Right hindlimb (tissue), 1 donor: Measurements from ENCODE around the gene MACROD1.

Source experiments
- DNase-seq: peaks from one replicate; pipeline ENCODE4 v3.0.0-alpha.2; 2018

MACROD1 gene

DNA sequence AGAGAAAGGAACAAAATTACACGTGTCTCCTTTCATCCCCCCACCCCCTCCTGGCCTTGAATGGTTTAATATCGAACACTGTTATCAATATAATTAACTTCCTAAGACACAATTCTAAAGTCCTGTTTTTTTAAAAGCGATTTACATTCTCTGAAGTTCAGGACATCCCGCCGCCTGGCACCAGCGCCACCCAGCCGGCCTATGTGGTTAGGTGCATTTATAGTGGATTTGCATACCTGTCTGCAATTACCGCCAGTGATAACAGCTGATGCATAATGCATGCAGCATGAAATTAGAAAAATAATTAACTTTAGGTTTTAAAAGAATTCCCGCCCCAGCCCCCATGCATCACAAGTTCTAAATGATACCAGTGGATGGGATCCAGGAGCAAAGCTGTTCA lies 58.6 kb downstream of the MACROD1 start:
- DNase-seq = no peak

DNA sequence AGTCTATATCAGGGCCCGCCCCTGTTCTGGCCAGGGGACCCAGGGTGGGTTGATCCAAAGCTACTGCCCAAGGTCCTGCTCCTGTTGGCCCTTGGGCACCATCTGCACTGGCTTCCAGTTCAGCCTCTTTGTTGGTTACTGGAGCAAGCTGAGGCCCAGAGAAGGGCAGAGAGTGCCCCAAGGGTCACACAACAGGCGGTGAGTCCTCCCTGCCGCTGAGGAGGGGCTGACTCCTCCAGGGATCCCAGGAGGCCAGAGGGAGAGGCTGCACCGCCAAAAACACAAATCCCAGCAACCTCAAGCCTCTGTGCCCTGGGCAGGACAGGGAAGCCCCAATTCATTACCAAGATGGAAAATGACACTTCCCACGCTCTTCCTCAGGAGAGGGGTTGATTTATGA lies 61.3 kb downstream of the MACROD1 start:
- DNase-seq = no peak

DNA sequence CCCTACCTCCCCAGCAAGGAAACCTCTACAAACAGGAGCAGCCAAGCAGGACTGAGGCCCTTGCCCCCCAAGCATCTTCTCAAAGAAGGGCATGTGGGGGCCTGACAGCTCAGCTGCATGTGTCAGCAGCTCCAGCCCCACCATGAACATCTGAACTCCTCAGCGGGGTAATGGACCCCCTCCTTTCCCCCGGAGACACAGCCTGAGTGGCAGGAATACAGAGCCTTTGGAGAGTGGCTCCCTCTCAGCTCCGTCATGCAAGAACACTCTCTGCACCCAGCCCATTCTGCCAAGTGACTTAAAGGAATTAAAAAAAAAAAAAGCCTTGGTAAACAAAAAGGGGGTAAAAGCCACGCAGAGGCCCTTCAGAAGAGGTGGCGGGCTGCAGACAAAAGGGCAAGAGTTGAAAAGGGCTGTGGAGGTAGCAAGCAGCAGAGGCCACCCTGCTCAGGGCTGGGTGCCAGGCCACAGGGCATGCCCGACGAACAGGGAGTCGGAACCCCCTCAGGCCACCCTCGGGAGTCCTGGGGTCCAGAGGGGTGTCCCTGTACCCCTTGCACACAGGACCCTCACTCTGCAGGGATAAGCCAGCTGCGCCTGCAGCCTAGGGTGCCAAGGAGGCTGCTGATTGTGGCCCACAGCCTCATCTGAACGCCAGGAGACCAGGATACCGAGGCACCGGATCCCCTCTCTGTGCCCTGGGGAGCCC lies 62.5 kb downstream of the MACROD1 start:
- no peak for DNase-seq

DNA sequence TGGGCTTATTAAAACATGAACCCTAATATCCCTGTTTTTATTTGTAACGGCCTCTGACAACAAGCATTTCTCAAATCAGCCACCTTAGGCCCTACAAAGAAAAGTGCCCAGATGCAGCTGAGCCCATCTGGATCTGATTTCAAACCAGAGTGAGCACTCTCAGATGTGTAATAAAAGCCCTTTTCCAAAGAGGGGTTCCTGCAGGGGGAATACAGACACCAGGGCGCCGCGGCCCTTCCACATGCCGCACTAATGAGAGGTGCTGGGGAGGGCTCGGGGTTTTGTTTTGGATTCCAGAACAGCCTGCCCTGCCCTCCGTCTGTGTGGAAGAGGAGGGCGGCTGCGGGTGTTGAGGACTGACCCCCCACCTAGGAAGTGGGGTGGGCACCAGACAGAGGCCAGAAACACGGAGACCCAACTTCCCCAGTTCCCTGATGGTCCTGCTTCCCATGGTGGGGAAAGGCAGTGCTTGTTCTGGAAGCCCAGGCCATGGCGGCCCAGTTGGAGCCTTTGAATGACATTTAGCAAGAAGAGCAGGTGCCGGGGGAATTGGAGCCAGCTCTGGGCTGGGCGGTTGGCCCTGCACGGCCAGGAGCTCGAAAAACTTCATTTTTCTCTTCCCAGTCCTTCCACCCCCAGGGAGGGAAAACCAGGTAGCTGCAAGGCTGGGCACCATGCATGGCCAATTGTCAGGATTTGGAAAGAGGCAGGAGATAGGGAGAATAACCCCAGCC lies 63.7 kb downstream of the MACROD1 start:
- DNase-seq = no peak

DNA sequence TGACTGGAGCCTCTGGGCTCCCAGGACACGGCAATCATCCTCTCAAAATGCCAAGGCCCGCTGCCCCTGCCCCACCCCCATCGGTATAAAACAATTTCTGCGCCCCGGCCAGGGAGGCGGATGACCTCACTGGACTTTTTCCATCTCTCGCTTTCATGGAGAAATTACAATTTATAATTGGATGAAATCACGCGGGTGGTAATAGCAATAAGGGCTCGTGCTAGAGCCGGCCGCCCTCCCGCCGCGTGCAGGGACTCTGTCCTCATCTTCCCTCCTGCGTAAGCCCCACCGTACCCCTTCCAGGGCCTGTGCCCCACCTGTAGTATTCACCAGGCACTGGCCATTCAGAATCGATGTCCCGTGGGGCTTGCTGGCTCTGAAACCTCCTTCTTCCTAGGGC lies 64.5 kb downstream of the MACROD1 start:
- DNase-seq = no peak

DNA sequence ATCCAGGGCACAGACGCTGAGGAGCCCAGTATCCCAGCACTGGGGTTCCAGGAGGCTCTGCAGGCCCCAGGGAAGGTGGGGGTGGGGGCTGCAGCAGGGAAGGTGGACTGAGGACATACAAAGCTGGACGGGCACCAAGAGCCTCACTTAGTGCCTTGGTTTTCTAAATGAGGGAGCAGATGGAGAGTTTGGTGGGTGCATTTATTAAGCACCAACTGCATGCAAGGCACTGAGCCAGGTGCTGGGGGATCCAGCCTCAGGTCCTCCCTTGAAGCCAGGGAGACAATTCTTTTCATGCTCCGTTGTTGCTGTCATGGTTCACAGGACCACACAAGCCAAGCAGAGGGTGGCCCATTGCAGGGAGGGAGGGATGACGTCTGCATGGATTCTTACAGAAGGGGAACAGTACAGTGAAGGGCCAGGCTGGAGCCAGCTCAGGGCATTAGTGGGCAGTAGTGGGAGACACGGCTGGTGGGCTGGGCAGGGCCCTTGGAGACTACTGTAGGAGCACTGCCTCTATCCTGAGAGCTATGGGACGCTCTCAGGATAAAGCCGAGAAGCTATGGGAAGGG lies 65.0 kb downstream of the MACROD1 start:
- DNase-seq = no peak

DNA sequence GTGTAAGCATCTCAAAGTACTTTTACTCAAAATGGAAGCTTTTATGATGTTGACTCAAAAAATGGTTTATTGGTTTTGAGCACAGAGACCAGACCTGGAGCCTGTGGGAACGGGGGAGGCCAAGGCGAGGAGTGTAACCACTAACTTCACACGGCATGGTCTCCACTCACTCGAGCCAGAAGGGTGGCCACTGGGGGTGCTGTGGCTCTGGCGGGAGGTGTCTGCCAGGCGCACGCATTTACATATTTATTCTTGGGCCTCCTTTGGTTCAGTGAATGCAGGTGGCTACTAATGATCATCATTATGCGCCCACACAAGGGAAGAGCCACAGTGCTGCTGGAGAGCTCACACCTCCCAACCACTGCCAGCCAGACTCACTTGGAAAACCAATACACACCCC lies 65.6 kb downstream of the MACROD1 start:
- DNase-seq = no peak

DNA sequence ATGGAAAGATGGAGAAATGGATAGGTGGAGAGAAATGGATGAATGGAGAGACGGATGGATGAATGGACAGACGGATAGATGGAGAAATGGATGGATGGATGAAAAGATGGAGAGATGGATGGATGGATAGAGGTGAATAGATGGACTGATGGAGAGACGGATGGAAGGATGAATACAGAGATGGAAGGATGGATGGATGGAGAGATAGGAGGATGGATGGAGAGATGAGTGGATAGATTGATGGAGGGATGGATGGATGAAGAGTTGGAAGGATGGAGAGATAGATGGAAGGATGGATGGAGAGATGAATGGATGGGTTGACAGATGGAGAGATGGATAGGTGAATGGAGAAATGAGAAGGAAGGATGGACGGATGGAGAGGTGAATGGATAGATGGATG lies 66.5 kb downstream of the MACROD1 start:
- DNase-seq = no peak

DNA sequence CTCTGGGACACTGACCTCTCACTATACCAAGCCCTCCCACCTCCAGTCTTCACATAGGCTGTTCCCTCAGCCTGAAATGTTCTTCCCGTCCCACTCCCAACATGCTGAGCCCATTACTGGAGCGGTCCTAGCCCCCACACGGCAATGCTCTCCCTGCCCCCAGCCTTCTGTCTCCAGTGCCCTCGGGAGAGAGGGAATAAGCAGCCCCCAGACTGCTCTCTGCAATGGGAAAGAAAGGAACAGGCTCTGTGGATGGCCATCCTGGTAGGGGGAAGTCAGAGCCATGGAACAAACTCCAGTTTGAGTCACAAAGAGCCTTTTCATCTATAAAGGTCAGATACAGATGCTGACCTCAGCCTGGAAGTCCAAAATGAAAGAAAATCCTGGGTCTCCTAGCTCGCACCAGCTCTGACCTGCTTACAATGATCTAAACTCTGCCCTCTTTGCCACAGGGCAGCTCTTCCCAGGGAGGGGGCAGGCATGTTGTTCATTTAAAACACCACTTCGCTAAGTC lies 67.5 kb downstream of the MACROD1 start:
- no peak for DNase-seq

DNA sequence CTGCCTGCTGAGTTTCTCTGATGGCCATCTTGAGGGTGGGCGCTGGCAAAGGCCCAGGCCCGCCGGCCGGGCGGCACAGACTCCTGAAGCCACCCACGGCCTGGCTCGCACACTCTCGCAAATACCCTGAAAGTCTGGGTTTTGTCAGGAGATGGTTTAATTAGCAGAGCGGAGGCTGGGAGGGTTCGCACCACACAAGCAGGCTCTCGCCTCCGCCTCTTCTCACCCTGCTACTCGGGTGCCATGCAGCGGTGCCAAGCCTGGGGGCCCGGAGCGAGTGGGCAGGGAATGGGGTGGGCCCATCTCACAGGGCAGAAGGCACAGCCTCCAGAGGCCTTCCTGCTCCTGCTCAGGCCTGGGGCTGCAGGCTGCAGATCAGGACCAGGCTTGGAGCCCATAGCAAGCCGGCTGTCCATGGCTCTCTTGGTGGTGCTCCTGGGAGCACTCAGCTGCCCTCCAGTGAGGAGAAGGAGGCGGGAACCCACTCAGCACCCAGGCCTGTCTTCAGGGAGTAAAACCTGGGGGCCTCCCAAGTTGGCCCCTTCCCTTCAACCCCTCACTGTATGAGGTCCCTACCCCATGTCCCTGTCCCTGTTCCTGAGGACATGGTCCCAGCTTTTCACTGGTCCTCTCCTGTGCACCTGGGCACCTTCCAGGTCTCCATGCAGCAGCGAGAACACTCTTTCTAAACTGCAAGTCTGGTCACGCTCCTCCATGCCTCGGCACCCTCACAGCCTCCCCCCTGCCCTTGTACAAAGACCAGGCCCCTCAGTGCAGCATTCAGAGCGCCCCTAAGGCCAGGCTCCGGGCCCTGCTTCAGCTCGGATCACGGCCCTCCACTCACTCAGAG lies 68.2 kb downstream of the MACROD1 start:
- no peak for DNase-seq

DNA sequence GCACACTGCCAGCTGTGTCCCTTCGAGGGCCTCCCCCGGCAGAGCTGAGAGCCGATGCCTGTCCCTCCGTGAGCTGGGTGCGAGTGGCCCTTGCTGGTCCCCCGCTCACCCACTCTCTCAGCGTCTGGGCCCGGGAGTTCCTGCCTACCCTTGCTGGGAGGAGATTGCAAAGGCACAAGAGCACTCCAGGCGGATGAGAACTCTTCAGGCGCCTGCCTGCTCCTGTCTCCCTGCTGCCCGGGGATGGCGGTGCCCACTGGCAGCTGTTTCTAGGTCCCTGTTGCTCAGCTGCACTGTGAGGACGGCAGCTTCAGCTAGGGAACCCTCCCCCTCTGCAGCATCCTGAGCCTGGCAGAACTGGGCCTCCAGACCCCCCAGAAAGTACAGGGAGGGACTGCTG lies 69.1 kb downstream of the MACROD1 start:
- DNase-seq = no peak

DNA sequence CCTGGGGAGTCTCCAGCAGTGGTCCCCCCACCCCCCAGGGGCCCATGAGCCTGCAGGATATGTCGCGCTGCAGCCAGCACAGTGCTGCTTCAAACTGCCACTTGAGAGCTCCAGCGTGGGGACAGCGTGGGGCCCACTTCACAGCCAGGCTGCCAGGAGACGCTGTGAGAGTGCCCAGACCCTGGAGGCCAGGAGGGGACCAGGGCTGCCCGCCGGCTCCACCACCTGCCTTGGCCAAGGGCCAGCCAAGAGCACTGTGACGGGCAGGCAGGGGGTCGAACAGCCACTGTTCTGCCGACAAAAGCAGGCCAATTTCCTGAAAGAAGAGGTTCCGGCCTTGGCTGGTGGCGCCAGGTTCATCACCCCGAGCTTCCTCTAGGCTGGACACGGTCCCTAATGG lies 70.0 kb downstream of the MACROD1 start:
- DNase-seq = no peak

DNA sequence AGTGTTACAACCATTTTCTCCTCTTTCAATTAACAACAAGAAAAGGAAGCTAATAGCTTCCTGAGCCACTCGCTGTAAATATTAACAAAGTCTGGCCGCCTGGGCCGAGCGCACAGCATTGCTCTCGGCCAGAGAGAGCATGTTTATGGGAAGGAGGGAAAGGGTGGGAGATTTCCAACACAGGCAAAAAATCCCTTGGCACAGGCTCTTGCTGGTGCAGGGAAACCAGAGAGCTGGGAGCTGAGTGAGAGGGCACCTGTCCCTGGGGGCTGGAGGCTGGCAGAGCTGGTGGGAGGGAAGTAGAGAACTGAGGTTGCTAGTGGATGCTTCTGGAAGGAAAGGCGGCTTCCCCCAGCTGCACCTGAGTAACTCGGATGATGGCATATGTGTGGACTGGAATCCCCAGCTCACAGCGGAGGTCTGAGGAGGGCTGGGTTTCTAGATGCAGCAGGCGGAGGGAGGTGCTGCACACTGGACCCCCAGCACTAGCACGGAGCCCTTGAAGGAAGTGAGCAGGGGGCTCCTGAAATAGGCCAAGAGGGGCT lies 70.6 kb downstream of the MACROD1 start:
- DNase-seq = no peak

DNA sequence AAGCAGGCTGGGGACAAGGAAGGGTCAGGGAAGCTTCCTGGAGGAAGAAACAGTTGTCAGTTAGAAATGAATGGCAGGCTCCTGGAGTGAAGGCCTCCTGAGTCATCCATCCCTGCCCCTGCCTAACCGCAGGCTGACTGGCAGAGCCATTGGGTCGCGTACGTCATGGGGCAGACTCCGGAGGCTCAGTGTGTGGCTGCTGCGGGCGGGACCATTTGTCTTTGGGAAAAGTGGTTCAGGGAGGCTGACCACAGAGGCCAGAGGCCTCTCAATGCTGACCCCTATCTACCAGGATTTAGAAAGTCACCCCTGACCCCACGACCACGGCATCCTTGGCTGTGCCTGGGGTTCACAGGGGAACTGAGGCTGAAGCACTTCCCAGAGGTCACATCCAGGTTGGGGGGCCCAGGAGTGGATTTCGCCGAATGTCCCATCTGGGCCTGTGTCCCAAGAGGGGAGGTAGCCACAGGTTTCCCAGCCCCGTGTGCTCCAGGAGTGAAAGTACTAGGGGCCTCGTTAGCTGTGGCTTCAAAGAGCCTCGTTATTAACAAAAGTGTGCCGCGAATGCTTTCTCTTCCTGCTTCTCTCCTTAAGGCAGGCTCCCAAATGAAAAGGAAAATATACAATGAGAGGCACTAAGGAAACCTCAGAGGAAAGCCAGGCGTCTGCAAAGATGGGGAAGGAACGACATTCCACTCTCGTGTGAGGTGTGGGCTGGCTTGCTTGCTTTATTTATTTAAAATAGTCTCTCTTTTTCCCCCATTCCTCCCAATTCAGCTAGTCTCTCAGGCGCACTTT lies 71.3 kb downstream of the MACROD1 start:
- DNase-seq = no peak

DNA sequence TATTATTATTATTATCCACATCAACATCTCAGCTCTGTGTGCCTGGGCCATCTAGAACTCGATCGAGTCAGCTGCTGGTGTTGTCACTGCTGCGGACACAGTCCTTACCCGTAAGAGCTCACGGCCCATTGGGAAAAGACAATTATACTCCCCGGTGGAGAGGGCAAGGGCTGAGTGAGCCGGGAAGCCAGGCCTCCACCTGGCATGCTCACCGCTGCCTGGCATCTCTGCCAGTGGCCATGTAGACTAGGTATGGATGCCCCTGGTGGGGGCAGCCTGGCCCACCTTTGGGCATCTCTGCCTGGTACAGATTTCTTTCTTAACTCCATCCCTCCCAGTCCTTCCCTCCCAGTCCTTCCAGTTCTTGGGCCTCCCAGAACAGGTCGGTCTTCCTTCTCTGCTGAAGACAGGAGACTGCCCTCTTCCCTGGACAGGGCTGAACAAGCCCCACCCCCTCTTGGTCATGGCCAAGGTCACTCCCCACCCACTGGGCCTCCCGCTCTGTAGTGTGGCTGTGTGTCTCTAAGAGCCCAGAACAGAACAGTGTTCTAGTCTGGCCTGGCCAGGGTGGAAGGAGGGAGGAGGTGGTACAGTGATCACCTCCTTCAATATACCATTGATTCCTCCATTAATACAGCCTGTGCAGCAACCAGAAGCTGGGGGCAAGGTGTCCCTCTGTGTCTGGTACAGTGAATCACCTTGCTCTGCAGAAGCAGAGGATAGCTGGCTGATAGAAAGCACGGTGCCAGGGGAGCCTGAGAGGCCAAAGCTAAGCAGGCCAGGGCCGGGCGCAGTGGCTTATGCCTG lies 72.5 kb downstream of the MACROD1 start:
- DNase-seq = no peak

DNA sequence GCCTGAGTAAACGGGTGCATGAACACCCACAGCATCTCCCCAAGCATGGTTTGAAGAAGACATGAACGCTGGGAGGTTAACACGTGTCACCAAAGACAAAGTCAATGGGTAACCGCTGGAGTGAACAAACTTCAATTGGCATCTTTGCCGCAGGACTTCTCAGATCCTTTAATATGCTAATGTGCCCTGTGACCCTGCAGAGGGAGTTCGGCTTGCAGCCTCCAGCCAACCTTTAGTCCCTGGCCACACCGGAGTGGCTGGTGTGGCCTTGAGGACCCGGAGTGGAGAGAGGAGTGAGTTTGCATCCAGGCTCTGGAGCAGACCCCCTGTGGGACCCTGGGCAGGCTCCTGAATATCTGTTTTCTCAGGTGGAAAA lies 73.2 kb downstream of the MACROD1 start:
- no peak for DNase-seq

DNA sequence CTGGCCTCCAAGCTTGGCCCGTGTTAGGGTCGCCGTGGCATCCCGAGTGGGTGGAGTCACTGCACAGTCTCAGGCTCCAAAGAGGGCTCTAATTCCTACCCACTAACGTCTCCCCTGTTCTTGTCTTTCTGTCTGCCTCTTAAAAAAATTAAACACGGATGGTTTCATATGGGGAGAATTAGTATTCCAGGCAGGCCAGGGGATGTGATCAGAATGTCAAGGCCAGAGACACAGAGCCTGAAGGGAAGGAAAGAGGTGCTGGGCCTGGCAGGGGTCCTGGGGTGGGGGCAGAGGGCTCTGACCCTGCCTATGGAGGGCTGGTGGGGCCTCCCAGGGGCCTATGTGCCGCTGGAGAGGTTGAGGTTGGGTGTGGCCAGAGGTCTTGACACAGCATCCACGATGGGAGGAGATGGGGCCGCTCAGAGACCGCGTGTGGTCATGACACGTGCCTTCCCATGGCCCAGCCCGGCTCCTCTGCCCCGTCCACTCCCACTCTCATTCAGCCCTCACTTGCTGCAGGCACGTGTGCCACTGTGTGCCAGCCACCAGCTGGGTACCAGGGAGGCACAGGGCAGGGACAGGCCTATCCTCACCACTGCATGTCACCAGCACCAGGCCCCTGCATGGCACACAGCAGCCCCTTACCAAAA lies 73.7 kb downstream of the MACROD1 start:
- no peak for DNase-seq

DNA sequence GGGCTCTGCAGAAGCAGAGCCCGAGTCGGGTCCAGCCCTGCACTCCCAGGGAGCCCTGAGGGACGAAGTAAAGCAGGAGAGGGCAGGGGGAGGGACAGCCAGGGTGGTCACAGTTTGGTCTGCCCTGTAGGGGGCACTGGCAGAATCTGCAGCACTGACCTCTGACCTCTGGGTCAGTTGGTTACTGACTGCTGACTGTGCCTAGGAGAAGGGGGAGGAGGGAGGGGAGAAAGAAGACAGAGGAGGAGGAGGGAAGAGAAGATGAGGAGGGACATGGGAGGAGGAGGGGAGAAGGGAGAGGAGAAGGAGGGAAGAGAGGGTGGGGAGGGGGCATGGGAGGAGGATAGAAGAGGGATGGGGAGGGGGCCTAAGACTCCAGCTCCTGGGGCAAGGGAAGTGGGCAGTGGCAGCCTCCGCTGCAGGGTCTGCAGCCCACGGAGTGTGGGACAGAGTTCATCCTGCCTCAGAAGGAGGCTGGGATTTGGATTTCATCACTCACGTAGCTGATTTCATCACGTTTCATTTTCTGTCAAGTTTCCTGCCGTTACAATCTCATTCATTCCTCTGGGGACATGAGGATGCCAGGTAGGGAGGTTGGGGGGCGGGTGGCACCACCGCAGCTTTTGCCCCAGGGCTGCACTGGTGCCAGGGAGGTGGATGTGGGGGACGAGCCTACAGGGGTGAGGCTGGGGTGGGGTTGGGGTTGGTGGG lies 75.0 kb downstream of the MACROD1 start:
- no peak for DNase-seq

DNA sequence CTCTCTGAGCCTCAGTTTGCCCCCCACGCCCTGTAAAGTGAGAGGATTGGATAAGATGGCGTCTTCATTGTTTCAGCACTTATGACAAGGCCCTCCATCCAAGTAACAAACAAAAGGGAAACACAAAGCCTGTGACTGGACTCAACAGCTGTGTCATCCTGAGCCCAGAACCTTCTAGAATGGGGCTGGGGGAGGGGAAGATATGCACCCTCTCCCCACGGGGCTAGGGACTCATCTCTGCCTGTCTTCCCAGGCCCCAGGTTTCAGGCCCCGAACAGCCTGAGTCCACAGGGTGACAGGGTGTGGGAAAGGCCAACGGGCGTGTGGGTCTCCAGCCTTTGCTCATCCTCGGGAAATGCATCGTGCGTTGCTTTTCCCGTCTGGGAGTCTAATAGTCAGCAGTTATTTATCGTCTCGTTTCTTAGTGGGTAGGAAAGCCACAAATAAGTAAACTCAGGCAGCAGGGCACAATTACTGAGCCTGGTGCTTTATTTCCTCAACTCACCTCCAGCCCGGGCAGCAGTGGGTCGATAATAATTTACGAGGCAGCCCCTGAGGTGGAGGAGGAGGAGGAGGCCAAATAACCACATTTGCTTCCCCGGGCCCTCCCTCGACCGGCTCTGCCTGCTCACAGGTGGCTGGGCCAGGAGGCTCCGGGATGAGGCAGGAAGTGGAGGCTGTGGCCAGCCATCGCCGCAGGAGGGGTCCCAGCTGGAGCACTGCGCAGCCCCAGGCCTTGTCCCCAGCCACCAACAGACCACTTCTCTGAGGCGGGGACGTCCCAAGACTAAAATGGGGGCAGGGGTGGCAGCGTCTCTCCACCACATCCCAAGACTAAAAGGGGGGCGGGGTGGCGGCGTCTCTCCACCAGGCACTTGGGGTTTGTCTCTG lies 75.8 kb downstream of the MACROD1 start:
- no peak for DNase-seq
